ENCODE results near the gene TEKTIP1.
"Not testable (repeated sequence)": the region's sequence is repeated elsewhere in the genome, so short reads cannot be mapped to it uniquely, and the experiment has no call there.

The TEKTIP1 gene

GRCh38 chr19:3575949-3576673 is 37.1 kb downstream of the TEKTIP1 start:
- peak overlapping the region; percentile 24 for H3K27ac ChIP-seq
- no peak for TF ChIP-seq CTCF (conservative IDR thresholded peaks at IDR 0.05; ENCODE audit: low read depth)
- CTCF ChIA-PET, result interaction anchor here (0.6 to 1.7 kb wide), 5 partner anchors 9 to 116 kb away, joined by 3 to 7 read pairs (median 4); partner anchors contain the start of gene GIPC3
- DNase-seq (ENCODE audit: low spot score), result no peak
- POLR2A ChIA-PET (ENCODE audit: low non-redundant PET), result no interaction called here

- H3K27ac ChIP-seq, result peak overlapping the region; percentile 24; the same call in 1 of the 2 replicates
- DNase-seq (ENCODE audit: low spot score), result no peak
- TF ChIP-seq CTCF (conservative IDR thresholded peaks at IDR 0.05; ENCODE audit: low read depth), result no peak
- POLR2A ChIA-PET (ENCODE audit: low non-redundant PET), result no interaction called here
- CTCF ChIA-PET, result no interaction called here
Observed at GRCh38 chr19:3576696-3577443, 37.9 kb downstream of the TEKTIP1 start.

- ChIA-PET CTCF (no interaction called here), POLR2A (ENCODE audit: low non-redundant PET) (no interaction called here)
- DNase-seq (ENCODE audit: low spot score), result no peak
- TF ChIP-seq CTCF (conservative IDR thresholded peaks at IDR 0.05; ENCODE audit: low read depth), result no peak
- H3K27ac ChIP-seq, result no peak overlapping the region
Observed at GRCh38 chr19:3577723-3578344, 38.9 kb downstream of the TEKTIP1 start.

- POLR2A ChIA-PET (ENCODE audit: low non-redundant PET), result no interaction called here
Observed at GRCh38 chr19:3578390-3578789, 39.4 kb downstream of the TEKTIP1 start.

GRCh38 chr19:3580156-3580934 is 41.4 kb downstream of the TEKTIP1 start:
- POLR2A ChIA-PET (ENCODE audit: low non-redundant PET), result no interaction called here
- CTCF ChIA-PET, result interaction anchor here (0.7 kb wide), 1 partner anchor 13 kb away, joined by 4 read pairs; no protein-coding TSS in a partner anchor
- H3K27ac ChIP-seq, result peak overlapping the region; percentile 25
- DNase-seq (ENCODE audit: low spot score), result no peak
- no peak for TF ChIP-seq CTCF (conservative IDR thresholded peaks at IDR 0.05; ENCODE audit: low read depth)

More at GRCh38 chr19:3578390-3578789, 39.4 kb downstream of the TEKTIP1 start:
- no peak for DNase-seq (ENCODE audit: low spot score)
- no peak overlapping the region; the same call in 1 of the 2 replicates for H3K27ac ChIP-seq
- TF ChIP-seq CTCF (conservative IDR thresholded peaks at IDR 0.05; ENCODE audit: low read depth), result no peak
- CTCF ChIA-PET, result no interaction called here

GRCh38 chr19:3581792-3582191 is 42.8 kb downstream of the TEKTIP1 start:
- H3K27ac ChIP-seq; DNase-seq (ENCODE audit: low spot score); CTCF ChIA-PET; POLR2A ChIA-PET (ENCODE audit: low non-redundant PET): not testable (repeated sequence)

- DNase-seq (ENCODE audit: low spot score); H3K27ac ChIP-seq; POLR2A ChIA-PET (ENCODE audit: low non-redundant PET): not testable (repeated sequence)
- CTCF ChIA-PET, result interaction anchor here (0.6 to 0.7 kb wide), 2 partner anchors 12 to 14 kb away, joined by 5 to 6 read pairs; no protein-coding TSS in a partner anchor
Observed at GRCh38 chr19:3584036-3584802, 45.2 kb downstream of the TEKTIP1 start.

Data from RWPE1 (cell line).